GM21576 (cell line): Measurements from ENCODE around the gene LRP3.
A peak's percentile ranks its signal among the peaks of the same experiment; 100 is the strongest.
"Not testable (repeated sequence)": the region's sequence is repeated elsewhere in the genome, so short reads cannot be mapped to it uniquely, and the experiment has no call there.

Source experiments
- ATAC-seq: cut with Tn5 transposase; IDR thresholded peaks from one replicate; pipeline ENCODE4 v1.9.1; 2021; ENCODE audit warnings: mild to moderate bottlenecking, moderate library complexity; ENCODE audit not compliant: unreplicated experiment

LRP3 gene

GRCh38 chr19:33175886-33176669 is 18.1 kb upstream of the LRP3 start:
- ATAC-seq = peak; percentile 4

GRCh38 chr19:33176670-33177416 is 17.3 kb upstream of the LRP3 start:
- ATAC-seq = peak; percentile 71

- ATAC-seq = peak; percentile 10
Observed at GRCh38 chr19:33177417-33177979, 16.6 kb upstream of the LRP3 start.

- ATAC-seq = no peak
Observed at GRCh38 chr19:33186431-33187182, 7.5 kb upstream of the LRP3 start.

GRCh38 chr19:33187183-33187540 is 7.0 kb upstream of the LRP3 start:
- no peak for ATAC-seq

- no peak for ATAC-seq
Observed at GRCh38 chr19:33189453-33189852, 4.7 kb upstream of the LRP3 start.

- not testable (repeated sequence) for ATAC-seq
Observed at GRCh38 chr19:33191092-33191491, 3.0 kb upstream of the LRP3 start.

GRCh38 chr19:33191501-33191900 is 2.6 kb upstream of the LRP3 start:
- ATAC-seq = no peak

GRCh38 chr19:33192010-33192409 is 2.1 kb upstream of the LRP3 start:
- ATAC-seq = no peak

GRCh38 chr19:33193269-33193864 is 763 bp upstream of the LRP3 start:
- ATAC-seq = no peak

- no peak for ATAC-seq
Observed at GRCh38 chr19:33194532-33194885, 379 bp downstream of the LRP3 start.

- ATAC-seq = no peak
Observed at GRCh38 chr19:33194886-33195644, 935 bp downstream of the LRP3 start.

- ATAC-seq = no peak
Observed at GRCh38 chr19:33195645-33196347, 1.7 kb downstream of the LRP3 start.

GRCh38 chr19:33196446-33197193 is 2.5 kb downstream of the LRP3 start:
- no peak for ATAC-seq

- ATAC-seq = no peak
Observed at GRCh38 chr19:33197591-33198000, 3.5 kb downstream of the LRP3 start.

- ATAC-seq = no peak
Observed at GRCh38 chr19:33198169-33198568, 4.0 kb downstream of the LRP3 start.

GRCh38 chr19:33199441-33200265 is 5.5 kb downstream of the LRP3 start:
- ATAC-seq = no peak

GRCh38 chr19:33201473-33201872 is 7.3 kb downstream of the LRP3 start:
- no peak for ATAC-seq
